ENCODE data around the gene FBXO44. TPM values are rescaled to one million over a fixed set of nuclear protein-coding genes. Genes with fewer than 3 reads are reported as not detected.

FBXO44 gene
- total and polyA plus RNA-seq, 10 of the 15 experiments (the other 5 are each of a cell fraction or from before 2014, with no cell fraction given): 0.77 to 22.4 (median 8.2) TPM

DNA sequence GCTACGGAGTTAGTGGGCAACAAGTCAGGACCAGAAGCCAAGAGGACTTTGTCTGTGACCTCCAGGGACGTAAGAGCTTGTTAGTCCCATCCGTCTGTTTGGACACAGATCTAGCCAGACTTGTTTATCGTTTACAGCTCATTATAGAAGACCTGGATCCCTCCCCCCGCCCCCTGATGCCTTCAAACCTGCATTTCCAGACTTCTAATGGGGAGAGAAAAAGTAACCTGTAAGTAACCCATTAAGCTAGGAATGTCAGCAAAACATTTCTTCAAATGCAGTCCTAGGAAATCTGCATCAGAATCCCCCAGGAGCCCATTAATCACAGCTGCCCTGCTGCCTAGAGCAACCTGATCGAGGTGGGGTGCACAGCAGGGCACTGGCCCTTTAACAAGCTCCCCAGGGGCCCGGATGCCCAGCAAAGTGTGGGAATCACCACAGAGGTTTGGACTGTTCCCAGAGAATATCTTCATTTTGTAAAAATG lies 27.7 kb downstream of the FBXO44 start:
- 53% methylated on average over 7 of the region's 7 CpGs for WGBS (ENCODE audit: insufficient coverage, insufficient replicate concordance, low lambda C conversion rate, missing lambda C conversion rate)
- RAD21 ChIA-PET (ENCODE audit: unreplicated experiment): interaction anchor here (1.0 to 2.4 kb wide), 3 partner anchors 18 to 37 kb away, joined by 3 to 28 read pairs (median 4); partner anchors contain the start of gene FBXO6
- CTCF ChIA-PET: interaction anchor here (0.9 to 2.3 kb wide), 9 partner anchors 8 to 121 kb away, joined by 3 to 17 read pairs (median 4); partner anchors contain the start of gene FBXO6
- ATAC-seq (no peak), FAIRE-seq (peak; percentile 27), DNase-seq (ENCODE audit: low read depth, low spot score) (no peak)
- in situ Hi-C loops (cut with MboI): no loop called here
- Histone ChIP-seq H3K9me3 (replicated peaks; ENCODE audit: control insufficient read depth, insufficient read depth, low read length) (no peaks in the 10 kb centered on the region), H3K79me2 (ENCODE audit: control insufficient read depth, insufficient read depth, low read length) (peaks cover 2% of the 10 kb centered on the region), H3K4me3 (no peak overlapping the region), H3K4me1 (ENCODE audit: control insufficient read depth, insufficient read depth, low read length) (no peaks in the 10 kb centered on the region), H3K27ac (ENCODE audit: control insufficient read depth, insufficient read depth) (no peak overlapping the region), H3K27me3 (replicated peaks in 1 of 2; ENCODE audit: control insufficient read depth in 2 of 2, insufficient read depth in 2 of 2, low read length in 1 of 2) (no peaks in the 10 kb centered on the region), H3K36me3 (ENCODE audit: control insufficient read depth in 2 of 2, insufficient read depth in 2 of 2, low read length in 1 of 2) (no peaks in the 10 kb centered on the region), H4K20me1 (ENCODE audit: control insufficient read depth, insufficient read depth) (no peaks in the 10 kb centered on the region), H3K9ac (ENCODE audit: control insufficient read depth, insufficient read depth, low read length) (no peak overlapping the region), H3K4me2 (ENCODE audit: control insufficient read depth, insufficient read depth) (no peak overlapping the region), H2AFZ (ENCODE audit: control insufficient read depth, low read depth, low read length) (no peak overlapping the region)
- no TSS peak for BruUV-seq (replicated peaks)
- intact Hi-C loops (cut with micrococcal nuclease; ENCODE audit: unreplicated experiment): no loop called here
- POLR2A ChIA-PET: interaction anchor here (0.5 to 2.5 kb wide), 4 partner anchors 19 to 124 kb away, joined by 3 to 14 read pairs (median 5); partner anchors contain the start of genes CLCN6, FBXO6 and MTHFR
- SMC1A ChIA-PET (ENCODE audit: uncharacterized antibody, unreplicated experiment): interaction anchor here (0.8 to 2.3 kb wide), 7 partner anchors 13 to 55 kb away, joined by 3 to 17 read pairs (median 4); partner anchors contain the start of gene FBXO6
- TF ChIP-seq STAT1 (conservative IDR thresholded peaks at IDR 0.05) (no peak), PAX5 (IDR thresholded peaks at IDR 0.05; ENCODE audit: borderline replicate concordance, low read depth, low read length) (no peak), IKZF1 (conservative IDR thresholded peaks at IDR 0.05) (no peak), NFXL1 (IDR thresholded peaks at IDR 0.05; ENCODE audit: borderline replicate concordance) (no peak), BCL11A (IDR thresholded peaks at IDR 0.05; ENCODE audit: low read depth, low read length) (no peak), NFYB (IDR thresholded peaks at IDR 0.05; ENCODE audit: insufficient read depth, low read depth, low read length) (no peak), IRF4 (IDR thresholded peaks at IDR 0.05; ENCODE audit: low read depth, low read length) (no peak), YBX1 (IDR thresholded peaks at IDR 0.05) (no peak), POLR2AphosphoS2 (IDR thresholded peaks at IDR 0.05; ENCODE audit: low read depth, low read length) (no peak), EED (IDR thresholded peaks at IDR 0.05; ENCODE audit: low read depth) (no peak), SMAD5 (IDR thresholded peaks at IDR 0.05; ENCODE audit: low read depth) (no peak), TCF12 (IDR thresholded peaks at IDR 0.05; ENCODE audit: low read depth, low read length) (no peak)
- TF ChIP-seq, protein P1, sequence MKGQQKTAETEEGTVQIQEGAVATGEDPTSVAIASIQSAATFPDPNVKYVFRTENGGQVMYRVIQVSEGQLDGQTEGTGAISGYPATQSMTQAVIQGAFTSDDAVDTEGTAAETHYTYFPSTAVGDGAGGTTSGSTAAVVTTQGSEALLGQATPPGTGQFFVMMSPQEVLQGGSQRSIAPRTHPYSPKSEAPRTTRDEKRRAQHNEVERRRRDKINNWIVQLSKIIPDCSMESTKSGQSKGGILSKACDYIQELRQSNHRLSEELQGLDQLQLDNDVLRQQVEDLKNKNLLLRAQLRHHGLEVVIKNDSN (IDR thresholded peaks at IDR 0.05; ENCODE audit: borderline replicate concordance, extremely low read length, insufficient read depth, low read depth, low read length): no peak
- TF ChIP-seq, protein P2, sequence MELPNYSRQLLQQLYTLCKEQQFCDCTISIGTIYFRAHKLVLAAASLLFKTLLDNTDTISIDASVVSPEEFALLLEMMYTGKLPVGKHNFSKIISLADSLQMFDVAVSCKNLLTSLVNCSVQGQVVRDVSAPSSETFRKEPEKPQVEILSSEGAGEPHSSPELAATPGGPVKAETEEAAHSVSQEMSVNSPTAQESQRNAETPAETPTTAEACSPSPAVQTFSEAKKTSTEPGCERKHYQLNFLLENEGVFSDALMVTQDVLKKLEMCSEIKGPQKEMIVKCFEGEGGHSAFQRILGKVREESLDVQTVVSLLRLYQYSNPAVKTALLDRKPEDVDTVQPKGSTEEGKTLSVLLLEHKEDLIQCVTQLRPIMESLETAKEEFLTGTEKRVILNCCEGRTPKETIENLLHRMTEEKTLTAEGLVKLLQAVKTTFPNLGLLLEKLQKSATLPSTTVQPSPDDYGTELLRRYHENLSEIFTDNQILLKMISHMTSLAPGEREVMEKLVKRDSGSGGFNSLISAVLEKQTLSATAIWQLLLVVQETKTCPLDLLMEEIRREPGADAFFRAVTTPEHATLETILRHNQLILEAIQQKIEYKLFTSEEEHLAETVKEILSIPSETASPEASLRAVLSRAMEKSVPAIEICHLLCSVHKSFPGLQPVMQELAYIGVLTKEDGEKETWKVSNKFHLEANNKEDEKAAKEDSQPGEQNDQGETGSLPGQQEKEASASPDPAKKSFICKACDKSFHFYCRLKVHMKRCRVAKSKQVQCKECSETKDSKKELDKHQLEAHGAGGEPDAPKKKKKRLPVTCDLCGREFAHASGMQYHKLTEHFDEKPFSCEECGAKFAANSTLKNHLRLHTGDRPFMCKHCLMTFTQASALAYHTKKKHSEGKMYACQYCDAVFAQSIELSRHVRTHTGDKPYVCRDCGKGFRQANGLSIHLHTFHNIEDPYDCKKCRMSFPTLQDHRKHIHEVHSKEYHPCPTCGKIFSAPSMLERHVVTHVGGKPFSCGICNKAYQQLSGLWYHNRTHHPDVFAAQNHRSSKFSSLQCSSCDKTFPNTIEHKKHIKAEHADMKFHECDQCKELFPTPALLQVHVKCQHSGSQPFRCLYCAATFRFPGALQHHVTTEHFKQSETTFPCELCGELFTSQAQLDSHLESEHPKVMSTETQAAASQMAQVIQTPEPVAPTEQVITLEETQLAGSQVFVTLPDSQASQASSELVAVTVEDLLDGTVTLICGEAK (IDR thresholded peaks at IDR 0.05; ENCODE audit: borderline replicate concordance): no peak

Measured in GM12878 (cell line).